ENCODE data around the gene NFATC4. TPM values are rescaled to one million over a fixed set of nuclear protein-coding genes. Genes with fewer than 3 reads are reported as not detected.

NFATC4 gene
- total and polyA plus RNA-seq, 2 of the 4 experiments (the other 2 are of a cell fraction), result 15.6 to 35.8 TPM

- intact Hi-C loops (cut with micrococcal nuclease), result no loop called here
- 86% methylated on average over 1 of the region's 6 CpGs; no CpG with 5 or more reads in 1 of the 2 experiments for WGBS, 2 experiments (ENCODE audit: extremely low coverage in 2 of 2, insufficient read length in 1 of 2)
These were observed 41.2 kb downstream of the NFATC4 start for GRCh38 chr14:24409192-24409591.

More at GRCh38 chr14:24409192-24409591, 41.2 kb downstream of the NFATC4 start:
- no peaks in the 10 kb centered on the region for H3K27me3 ChIP-seq (ENCODE audit: control insufficient read depth, insufficient read depth, low read length)
- H3K9ac ChIP-seq (ENCODE audit: low read depth, low read length), result no peak overlapping the region
- ATAC-seq (ENCODE audit: low read depth) (no peak), DNase-seq (no peak)
- TF ChIP-seq ELK1 (IDR thresholded peaks at IDR 0.05; ENCODE audit: borderline replicate concordance, low read depth, low read length) (no peak), CTCF (conservative IDR thresholded peaks at IDR 0.05; ENCODE audit: low read depth, low read length) (no peak), RFX5 (IDR thresholded peaks at IDR 0.05; ENCODE audit: low read depth, low read length) (no peak), MXI1 (IDR thresholded peaks at IDR 0.05; ENCODE audit: borderline replicate concordance, low read depth, low read length) (no peak), RAD21 (IDR thresholded peaks at IDR 0.05; ENCODE audit: low read length) (no peak), POLR2A (IDR thresholded peaks at IDR 0.05; ENCODE audit: low read depth, low read length) (no peak), RCOR1 (IDR thresholded peaks at IDR 0.05; ENCODE audit: insufficient replicate concordance, low read length) (no peak), CEBPB (IDR thresholded peaks at IDR 0.05; ENCODE audit: low read depth, low read length) (no peak), BHLHE40 (IDR thresholded peaks at IDR 0.05; ENCODE audit: low read depth, low read length) (no peak), NFE2L2 (IDR thresholded peaks at IDR 0.05; ENCODE audit: low read depth, low read length) (no peak), MAFK (IDR thresholded peaks at IDR 0.05; ENCODE audit: low read depth, low read length) (no peak), SMC3 (IDR thresholded peaks at IDR 0.05; ENCODE audit: low read depth, low read length) (no peak), CHD1 (IDR thresholded peaks at IDR 0.05; ENCODE audit: low read depth, low read length) (no peak), FOS (IDR thresholded peaks at IDR 0.05; ENCODE audit: low read depth, low read length) (no peak), MAZ (IDR thresholded peaks at IDR 0.05; ENCODE audit: borderline replicate concordance, low read depth, low read length) (no peak), USF2 (IDR thresholded peaks at IDR 0.05; ENCODE audit: low read depth, low read length) (no peak)
- 0 out of 2 replicates have a peak, but pooled peaks cover 3% of the 10 kb centered on the region for H4K20me1 ChIP-seq (ENCODE audit: insufficient read depth, low read length)
- H3K4me1 ChIP-seq (ENCODE audit: control insufficient read depth, insufficient read depth, low read length), result no peaks in the 10 kb centered on the region
- no peak overlapping the region for H3K14ac ChIP-seq (replicated peaks; ENCODE audit: low read depth, low read length)
- no peak overlapping the region for H4K5ac ChIP-seq (ENCODE audit: low read depth, low read length)
- no TSS peak for BruUV-seq (replicated peaks)
- CTCF ChIA-PET, result interaction anchor here (1.2 kb wide), 1 partner anchor 27 kb away, joined by 4 read pairs; no protein-coding TSS in a partner anchor
- H3K4me3 ChIP-seq (ENCODE audit: insufficient read depth, low read depth, low read length), result no peak overlapping the region
- H2BK5ac ChIP-seq (ENCODE audit: low read depth, low read length, poor library complexity, severe bottlenecking), result no peak overlapping the region
- no peak overlapping the region for H2BK15ac ChIP-seq (ENCODE audit: low read depth, low read length)
- in situ Hi-C loops (cut with MboI; ENCODE audit: low sequenced_read_pairs) (no loop called here), dilution Hi-C loops (cut with HindIII; ENCODE audit: low sequenced_read_pairs, unreplicated experiment) (no loop called here)
- no peak overlapping the region for H3K23ac ChIP-seq (ENCODE audit: low read depth, low read length)
- no peak overlapping the region for H2BK20ac ChIP-seq (ENCODE audit: low read depth, low read length)
- POLR2A ChIA-PET (ENCODE audit: unreplicated experiment), result no interaction called here
- H3K9me3 ChIP-seq (ENCODE audit: control insufficient read depth, insufficient read depth, low read length), result no peaks in the 10 kb centered on the region
- H3K9me1 ChIP-seq (ENCODE audit: insufficient read depth, low read length), result peaks cover 6% of the 10 kb centered on the region; the same call in 1 of the 2 replicates
- H2BK120ac ChIP-seq (ENCODE audit: low read depth, low read length), result no peak overlapping the region
- H3K4ac ChIP-seq (ENCODE audit: low read depth, low read length), result no peak overlapping the region
- no peak overlapping the region for H4K8ac ChIP-seq (ENCODE audit: low read depth in 2 of 2, low read length in 2 of 2)
- H3K36me3 ChIP-seq (ENCODE audit: control insufficient read depth, insufficient read depth, low read length), result peaks cover 34% of the 10 kb centered on the region; the same call in 1 of the 2 replicates
- no peak overlapping the region for H2AK5ac ChIP-seq (ENCODE audit: low read depth, low read length)
- H2AK9ac ChIP-seq (replicated peaks; ENCODE audit: low read depth, low read length, poor library complexity), result no peak overlapping the region
- no peaks in the 10 kb centered on the region; a peak in 1 of 4 replicates for H3K79me1 ChIP-seq (ENCODE audit: low read depth in 1 of 2, low read length in 2 of 2)
- H3K18ac ChIP-seq (ENCODE audit: low read depth, low read length), result no peak overlapping the region
- H3K56ac ChIP-seq (ENCODE audit: extremely low read depth, insufficient read depth, low read length), result no peak overlapping the region
- no peak overlapping the region for H4K91ac ChIP-seq (ENCODE audit: insufficient read depth, low read depth, low read length)
- no peak overlapping the region for H3K27ac ChIP-seq (ENCODE audit: insufficient read depth, low read length)
- H3K4me2 ChIP-seq (ENCODE audit: low read depth, low read length), result no peak overlapping the region
- H2AFZ ChIP-seq (replicated peaks; ENCODE audit: low read length, poor library complexity), result no peak overlapping the region

All from IMR-90 (cell line).